Measurements from ENCODE around the gene SCYL2.
"Not testable (repeated sequence)": the region's sequence is repeated elsewhere in the genome, so short reads cannot be mapped to it uniquely, and the experiment has no call there.

The SCYL2 gene

GRCh38 chr12:100279607-100280244 lies 12.7 kb downstream of the SCYL2 start:
- H3K4me1 ChIP-seq: no peaks in the 10 kb centered on the region
- H3K4me3 ChIP-seq (ENCODE audit: low read depth, low read length): no peak overlapping the region
- DNase-seq: no peak
- no peak for TF ChIP-seq CTCF (IDR thresholded peaks at IDR 0.05; ENCODE audit: low read depth, low read length)
- H3K36me3 ChIP-seq: no peaks in the 10 kb centered on the region
- H3K27me3 ChIP-seq: no peaks in the 10 kb centered on the region
- no peaks in the 10 kb centered on the region for H3K9me3 ChIP-seq

GRCh38 chr12:100284556-100284955 lies 17.6 kb downstream of the SCYL2 start:
- H3K36me3 ChIP-seq: not testable (repeated sequence)

GRCh38 chr12:100289038-100289437 lies 22.1 kb downstream of the SCYL2 start:
- H3K27me3 ChIP-seq: no peaks in the 10 kb centered on the region
- H3K4me3 ChIP-seq (ENCODE audit: low read depth, low read length): no peak overlapping the region
- no peaks in the 10 kb centered on the region; the same call in 1 of the 2 replicates for H3K36me3 ChIP-seq
- H3K4me1 ChIP-seq: no peaks in the 10 kb centered on the region
- no peak for TF ChIP-seq CTCF (IDR thresholded peaks at IDR 0.05; ENCODE audit: low read depth, low read length)
- H3K9me3 ChIP-seq: no peaks in the 10 kb centered on the region
- DNase-seq: no peak

More at GRCh38 chr12:100284556-100284955, 17.6 kb downstream of the SCYL2 start:
- not testable (repeated sequence) for DNase-seq; H3K27me3 ChIP-seq; H3K9me3 ChIP-seq; H3K4me3 ChIP-seq (ENCODE audit: low read depth, low read length); H3K4me1 ChIP-seq

- H3K4me3 ChIP-seq (ENCODE audit: low read depth, low read length): no peak overlapping the region
- H3K36me3 ChIP-seq: no peaks in the 10 kb centered on the region; the same call in 1 of the 2 replicates
- no peak for DNase-seq
- TF ChIP-seq CTCF (IDR thresholded peaks at IDR 0.05; ENCODE audit: low read depth, low read length): no peak
- no peaks in the 10 kb centered on the region for H3K4me1 ChIP-seq
- H3K9me3 ChIP-seq: no peaks in the 10 kb centered on the region
- H3K27me3 ChIP-seq: no peaks in the 10 kb centered on the region
Measured at GRCh38 chr12:100290016-100290415, 23.0 kb downstream of the SCYL2 start.

GRCh38 chr12:100293017-100293416 lies 26.0 kb downstream of the SCYL2 start:
- no peak for DNase-seq
- no peaks in the 10 kb centered on the region for H3K9me3 ChIP-seq
- TF ChIP-seq CTCF (IDR thresholded peaks at IDR 0.05; ENCODE audit: low read depth, low read length): no peak
- H3K4me1 ChIP-seq: no peaks in the 10 kb centered on the region
- H3K36me3 ChIP-seq: no peaks in the 10 kb centered on the region; the same call in 1 of the 2 replicates
- H3K4me3 ChIP-seq (ENCODE audit: low read depth, low read length): no peak overlapping the region
- H3K27me3 ChIP-seq: no peaks in the 10 kb centered on the region

- DNase-seq; H3K9me3 ChIP-seq; H3K4me1 ChIP-seq; H3K27me3 ChIP-seq; H3K36me3 ChIP-seq; H3K4me3 ChIP-seq (ENCODE audit: low read depth, low read length): not testable (repeated sequence)
Measured at GRCh38 chr12:100294366-100294765, 27.4 kb downstream of the SCYL2 start.

- Histone ChIP-seq H3K9me3 (no peaks in the 10 kb centered on the region), H3K27me3 (no peaks in the 10 kb centered on the region), H3K36me3 (peaks cover 3% of the 10 kb centered on the region; the same call in 1 of the 2 replicates), H3K4me1 (no peaks in the 10 kb centered on the region), H3K4me3 (ENCODE audit: low read depth, low read length) (no peak overlapping the region)
- TF ChIP-seq CTCF (IDR thresholded peaks at IDR 0.05; ENCODE audit: low read depth, low read length): no peak
- DNase-seq: peak; percentile 50
Measured at GRCh38 chr12:100295764-100296555, 29.0 kb downstream of the SCYL2 start.

Data from BE2C (cell line).